HepG2 (cell line): ENCODE results near the gene MDH1B. TPM values are rescaled to one million over a fixed set of nuclear protein-coding genes. Genes with fewer than 3 reads are reported as not detected.

Source experiments
- ARNT ChIP-seq: fragments of 450-650 bp; IDR thresholded peaks from 2 replicates; pipeline ENCODE4 v1.6.1; 2017
- CREBL2 ChIP-seq: sonication (generic); formaldehyde crosslinking; IDR thresholded peaks from 2 replicates; pipeline ENCODE4 v1.8.1; 2023; ENCODE audit warnings: missing genetic modification reagents, mild to moderate bottlenecking, borderline replicate concordance
- FIP1L1 ChIP-seq: fragments of 200-400 bp; formaldehyde crosslinking; IDR thresholded peaks from 2 replicates; pipeline ENCODE4 v1.6.1; 2018; ENCODE audit warnings: low read depth, mild to moderate bottlenecking, low read length, moderate library complexity, borderline replicate concordance; ENCODE audit not compliant: insufficient read depth
- KAT2B ChIP-seq: fragments of 150-350 bp; IDR thresholded peaks from 2 replicates; pipeline ENCODE4 v1.6.1; 2014; ENCODE audit warnings: low read depth, low read length, borderline replicate concordance
- KIAA2018 ChIP-seq: sonication (generic); formaldehyde crosslinking; IDR thresholded peaks from 2 replicates; pipeline ENCODE4 v1.5.0; 2020; ENCODE audit warnings: mild to moderate bottlenecking, missing genetic modification reagents, borderline replicate concordance
- NFRKB ChIP-seq: fragments of 450-650 bp; IDR thresholded peaks from 2 replicates; pipeline ENCODE4 v1.6.1; 2017
- PHF8 ChIP-seq: sonication (generic); formaldehyde crosslinking; IDR thresholded peaks from 2 replicates; pipeline ENCODE4 v1.5.0; 2020; ENCODE audit warnings: missing genetic modification reagents
- REPIN1 ChIP-seq: sonication (generic); formaldehyde crosslinking; IDR thresholded peaks from 2 replicates; pipeline ENCODE4 v1.8.0; 2022; ENCODE audit warnings: missing genetic modification reagents, low read depth, mild to moderate bottlenecking, borderline replicate concordance
- SKI ChIP-seq: fragments of 450-650 bp; IDR thresholded peaks from one replicate; pipeline ENCODE4 v1.6.1; 2018; ENCODE audit warnings: mild to moderate bottlenecking; ENCODE audit not compliant: partially characterized antibody
- SP140L ChIP-seq: sonication (generic); formaldehyde crosslinking; IDR thresholded peaks from 2 replicates; pipeline ENCODE4 v1.4.0; 2020; ENCODE audit warnings: missing genetic modification reagents, borderline replicate concordance
- U2AF2 ChIP-seq: fragments of 200-400 bp; formaldehyde crosslinking; IDR thresholded peaks from 2 replicates; pipeline ENCODE4 v1.6.1; 2017; ENCODE audit warnings: low read depth, mild to moderate bottlenecking, low read length
- ZFP36L2 ChIP-seq: sonication (generic); formaldehyde crosslinking; IDR thresholded peaks from 2 replicates; pipeline ENCODE4 v1.4.0; 2020; ENCODE audit warnings: missing genetic modification reagents
- ZNF121 ChIP-seq: sonication (generic); formaldehyde crosslinking; IDR thresholded peaks from 2 replicates; pipeline ENCODE4 v1.5.0; 2020; ENCODE audit warnings: mild to moderate bottlenecking, missing genetic modification reagents
- ZNF296 ChIP-seq: sonication (generic); formaldehyde crosslinking; conservative IDR thresholded peaks from 2 replicates; pipeline ENCODE4 v1.5.0; 2020; ENCODE audit warnings: mild to moderate bottlenecking, missing genetic modification reagents
- ZNF703 ChIP-seq: sonication (generic); formaldehyde crosslinking; IDR thresholded peaks from 2 replicates; pipeline ENCODE4 v1.5.1; 2020; ENCODE audit warnings: missing genetic modification reagents, mild to moderate bottlenecking, moderate library complexity, borderline replicate concordance
- ZNF768 ChIP-seq: sonication (generic); formaldehyde crosslinking; IDR thresholded peaks from 2 replicates; pipeline ENCODE4 v1.4.0; 2020; ENCODE audit warnings: missing genetic modification reagents
- ZNF773 ChIP-seq: sonication (generic); formaldehyde crosslinking; IDR thresholded peaks from 2 replicates; pipeline ENCODE4 v1.4.0; 2020; ENCODE audit warnings: missing genetic modification reagents, borderline replicate concordance
- ZNF790 ChIP-seq: sonication (generic); formaldehyde crosslinking; IDR thresholded peaks from 2 replicates; pipeline ENCODE4 v1.8.0; 2022; ENCODE audit warnings: missing genetic modification reagents, mild to moderate bottlenecking, borderline replicate concordance
- ZNF839 ChIP-seq: sonication (generic); formaldehyde crosslinking; IDR thresholded peaks from 2 replicates; pipeline ENCODE4 v1.4.0; 2020; ENCODE audit warnings: missing genetic modification reagents, mild to moderate bottlenecking, borderline replicate concordance
- ZSCAN25 ChIP-seq: sonication (generic); formaldehyde crosslinking; IDR thresholded peaks from 2 replicates; pipeline ENCODE4 v1.8.0; 2022; ENCODE audit warnings: mild to moderate bottlenecking, missing genetic modification reagents
- ZZZ3 ChIP-seq: sonication (generic); formaldehyde crosslinking; IDR thresholded peaks from 2 replicates; pipeline ENCODE4 v1.4.0; 2020; ENCODE audit warnings: missing genetic modification reagents, mild to moderate bottlenecking, borderline replicate concordance
- polyA plus RNA-seq, 8 experiments: library from polyadenylated mRNA; depleted of rRNA in 3 of 8; stranded (reverse) in 7 of 8; unstranded in 1 of 8; fragments of >200 nt; fragmentation: Illumina TruSeq in 4 of 8; extraction: Trizol in 4 of 8; gene quantifications; 2 replicates each; pipeline versions ENCODE4 v1.2.1 to v1.2.3, GENCODE V29; 2011 to 2016; ENCODE audit warnings: low read depth in 4 of 8, missing spikeins in 1 of 8, mixed read lengths in 1 of 8; ENCODE audit not compliant: insufficient read depth in 1 of 8
- total RNA-seq, 5 experiments: library from RNA; depleted of rRNA; stranded (reverse); fragments of >200 nt; fragmentation: Illumina TruSeq; extraction: Trizol; gene quantifications; 2 replicates each; pipeline ENCODE4 v1.2.3, GENCODE V29; 2016; ENCODE audit warnings: low read depth in 1 of 5

MDH1B gene
- total and polyA plus RNA-seq, 2 of the 13 experiments (the other 11 are each of a cell fraction or from before 2014, with no cell fraction given): 0.17 to 0.86 TPM

GRCh38 chr2:206765242-206766056 is at the start of gene MDH1B, which contains the start of gene FASTKD2 (continued):
- TF ChIP-seq KIAA2018 (CRISPR knock-in tag) (0 out of 2 replicates have a peak, but pooled peaks have one; percentile 72), CREBL2 (CRISPR knock-in tag) (no peak), FIP1L1 (no peak), ZFP36L2 (peak; percentile 68; the same call in 1 of the 2 replicates), ZNF296 (CRISPR knock-in tag) (no peak), ZNF790 (CRISPR knock-in tag) (no peak), ZNF768 (CRISPR knock-in tag) (no peak), ZNF121 (no peak; the same call in 1 of the 2 replicates), ZNF773 (CRISPR knock-in tag) (no peak), ZZZ3 (CRISPR knock-in tag) (peak; percentile 95; the same call in 1 of the 2 replicates), ZNF703 (CRISPR knock-in tag) (no peak), SKI (no peak), ZSCAN25 (CRISPR knock-in tag) (no peak; the same call in 1 of the 2 replicates), ZNF839 (CRISPR knock-in tag) (no peak), KAT2B (no peak), ARNT (no peak), NFRKB (peak; percentile 93), REPIN1 (peak; percentile 92), U2AF2 (no peak), PHF8 (peak; percentile 97), SP140L (CRISPR knock-in tag) (peak; percentile 82; the same call in 1 of the 2 replicates)
